ENCODE measurements around the gene ACER1.

DNA sequence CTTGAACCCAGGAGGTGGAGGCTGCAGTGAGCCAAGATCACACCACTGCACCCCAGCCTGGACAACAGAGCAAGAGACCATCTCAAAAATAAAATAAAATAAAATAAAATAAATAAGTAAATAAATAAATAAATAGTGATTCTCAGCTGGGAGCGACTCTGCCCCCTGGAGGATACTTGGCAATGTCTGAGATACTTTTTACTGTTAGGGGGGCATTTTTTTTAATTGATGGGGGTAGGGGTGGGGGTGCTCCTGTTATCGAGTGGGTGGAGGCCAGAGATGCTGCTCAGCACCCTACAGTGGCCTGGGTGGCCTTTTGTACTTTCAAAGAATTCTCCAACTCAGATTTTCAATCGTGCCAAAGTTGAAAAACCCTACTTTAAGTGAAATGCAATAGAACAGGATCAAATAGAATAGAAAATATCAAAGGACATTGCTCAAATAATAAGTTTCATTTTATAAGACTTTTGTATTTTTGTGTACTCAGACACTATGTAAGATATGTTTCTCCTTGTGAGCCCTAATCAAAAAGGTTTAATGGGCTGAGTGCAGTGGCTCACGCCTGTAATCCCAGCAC lies 20.8 kb upstream of the ACER1 start:
- TF ChIP-seq, protein P1, sequence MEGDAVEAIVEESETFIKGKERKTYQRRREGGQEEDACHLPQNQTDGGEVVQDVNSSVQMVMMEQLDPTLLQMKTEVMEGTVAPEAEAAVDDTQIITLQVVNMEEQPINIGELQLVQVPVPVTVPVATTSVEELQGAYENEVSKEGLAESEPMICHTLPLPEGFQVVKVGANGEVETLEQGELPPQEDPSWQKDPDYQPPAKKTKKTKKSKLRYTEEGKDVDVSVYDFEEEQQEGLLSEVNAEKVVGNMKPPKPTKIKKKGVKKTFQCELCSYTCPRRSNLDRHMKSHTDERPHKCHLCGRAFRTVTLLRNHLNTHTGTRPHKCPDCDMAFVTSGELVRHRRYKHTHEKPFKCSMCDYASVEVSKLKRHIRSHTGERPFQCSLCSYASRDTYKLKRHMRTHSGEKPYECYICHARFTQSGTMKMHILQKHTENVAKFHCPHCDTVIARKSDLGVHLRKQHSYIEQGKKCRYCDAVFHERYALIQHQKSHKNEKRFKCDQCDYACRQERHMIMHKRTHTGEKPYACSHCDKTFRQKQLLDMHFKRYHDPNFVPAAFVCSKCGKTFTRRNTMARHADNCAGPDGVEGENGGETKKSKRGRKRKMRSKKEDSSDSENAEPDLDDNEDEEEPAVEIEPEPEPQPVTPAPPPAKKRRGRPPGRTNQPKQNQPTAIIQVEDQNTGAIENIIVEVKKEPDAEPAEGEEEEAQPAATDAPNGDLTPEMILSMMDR (conservative IDR thresholded peaks at IDR 0.05; ENCODE audit: low read length) = peak; percentile 43
- no peak for TF ChIP-seq EZH2phosphoT487 (IDR thresholded peaks at IDR 0.05; ENCODE audit: borderline replicate concordance)
